ENCODE measurements around the gene SPDYC.
"Not testable (repeated sequence)": the region's sequence is repeated elsewhere in the genome, so short reads cannot be mapped to it uniquely, and the experiment has no call there.

SPDYC gene

GRCh38 chr11:65166893-65167292 is 3.1 kb upstream of the SPDYC start:
- no peak for DNase-seq (ENCODE audit: low read depth in 2 of 2, low spot score in 1 of 2)

GRCh38 chr11:65167656-65168055 is 2.4 kb upstream of the SPDYC start:
- DNase-seq (ENCODE audit: low read depth in 2 of 2, low spot score in 1 of 2) = no peak

- DNase-seq (ENCODE audit: low read depth in 2 of 2, low spot score in 1 of 2) = no peak
Measured at GRCh38 chr11:65169164-65169641, 830 bp upstream of the SPDYC start.

- DNase-seq (ENCODE audit: low read depth in 2 of 2, low spot score in 1 of 2) = no peak
Measured at GRCh38 chr11:65172600-65172999, 2.6 kb downstream of the SPDYC start.

GRCh38 chr11:65174571-65175010 is 4.6 kb downstream of the SPDYC start:
- DNase-seq (ENCODE audit: low read depth in 2 of 2, low spot score in 1 of 2) = not testable (repeated sequence)

GRCh38 chr11:65180877-65181568 is 11.0 kb downstream of the SPDYC start:
- no peak for DNase-seq (ENCODE audit: low read depth in 2 of 2, low spot score in 1 of 2)

- DNase-seq (ENCODE audit: low read depth in 2 of 2, low spot score in 1 of 2) = peak; percentile 49 to 58
Measured at GRCh38 chr11:65181569-65182257, 11.7 kb downstream of the SPDYC start, which contains the start of gene CAPN1. CAPN1 (plus strand) TSS chr11:65181928; CDS start chr11:65182702, 774 bp downstream.

- DNase-seq (ENCODE audit: low read depth in 2 of 2, low spot score in 1 of 2) = no peak
Measured at GRCh38 chr11:65182258-65183170, 12.5 kb downstream of the SPDYC start.

- DNase-seq (ENCODE audit: low read depth in 2 of 2, low spot score in 1 of 2) = no peak
Measured at GRCh38 chr11:65183201-65183891, 13.3 kb downstream of the SPDYC start.

- no peak for DNase-seq (ENCODE audit: low read depth in 2 of 2, low spot score in 1 of 2)
Measured at GRCh38 chr11:65184146-65184545, 14.1 kb downstream of the SPDYC start.

GRCh38 chr11:65185171-65185570 is 15.1 kb downstream of the SPDYC start:
- no peak for DNase-seq (ENCODE audit: low read depth in 2 of 2, low spot score in 1 of 2)

- DNase-seq (ENCODE audit: low read depth in 2 of 2, low spot score in 1 of 2) = no peak
Measured at GRCh38 chr11:65185869-65186341, 15.9 kb downstream of the SPDYC start.

GRCh38 chr11:65186701-65187100 is 16.7 kb downstream of the SPDYC start:
- DNase-seq (ENCODE audit: low read depth in 2 of 2, low spot score in 1 of 2) = no peak

- no peak for DNase-seq (ENCODE audit: low read depth in 2 of 2, low spot score in 1 of 2)
Measured at GRCh38 chr11:65187146-65187675, 17.2 kb downstream of the SPDYC start.

- no peak for DNase-seq (ENCODE audit: low read depth in 2 of 2, low spot score in 1 of 2)
Measured at GRCh38 chr11:65187971-65188461, 18.0 kb downstream of the SPDYC start.

- DNase-seq (ENCODE audit: low read depth in 2 of 2, low spot score in 1 of 2) = no peak
Measured at GRCh38 chr11:65188486-65188885, 18.5 kb downstream of the SPDYC start.

- DNase-seq (ENCODE audit: low read depth in 2 of 2, low spot score in 1 of 2) = no peak
Measured at GRCh38 chr11:65189191-65189590, 19.2 kb downstream of the SPDYC start.

- no peak for DNase-seq (ENCODE audit: low read depth in 2 of 2, low spot score in 1 of 2)
Measured at GRCh38 chr11:65194564-65194963, 24.5 kb downstream of the SPDYC start.

GRCh38 chr11:65204143-65204542 is 34.1 kb downstream of the SPDYC start:
- no peak for DNase-seq (ENCODE audit: low read depth in 2 of 2, low spot score in 1 of 2)

Data from stimulated activated CD8-positive, alpha-beta memory T cell treated with anti-CD3 and anti-CD28 coated beads, Interleukin-4, amount 100 ng/mL, for 4 hours (primary cell).